Fibroblast of lung (primary cell): Measurements from ENCODE around the gene WARS2. TPM values are rescaled to one million over a fixed set of nuclear protein-coding genes. Genes with fewer than 3 reads are reported as not detected.

Source experiments
- DNase-seq, 2 donors: peaks; one replicate each; pipeline versions ENCODE4 v3.0.0 to v3.0.0-alpha.2; 2010; ENCODE audit warnings: low read depth in 2 of 2
- H2AFZ ChIP-seq: 2 replicates; pipeline ENCODE4 v1.5.1; 2012; ENCODE audit warnings: low read length, control low read depth, inconsistent platforms
- H3K27ac ChIP-seq: 2 replicates; pipeline ENCODE4 v1.5.1; 2011; ENCODE audit warnings: low read length, control low read depth; ENCODE audit not compliant: insufficient read depth
- H3K27me3 ChIP-seq: 2 replicates; pipeline ENCODE4 v1.5.1; 2011; ENCODE audit warnings: mild to moderate bottlenecking, low read length; ENCODE audit not compliant: control insufficient read depth, insufficient read depth
- H3K36me3 ChIP-seq: 2 replicates; pipeline ENCODE4 v1.5.1; 2011; ENCODE audit warnings: low read length; ENCODE audit not compliant: control insufficient read depth, insufficient read depth
- H3K4me1 ChIP-seq: 2 replicates; pipeline ENCODE4 v1.5.1; 2011; ENCODE audit warnings: low read length; ENCODE audit not compliant: control insufficient read depth, insufficient read depth; ENCODE audit errors: extremely low read depth
- H3K4me2 ChIP-seq: 2 replicates; pipeline ENCODE4 v1.5.1; 2011; ENCODE audit warnings: low read length, control low read depth; ENCODE audit not compliant: insufficient read depth; ENCODE audit errors: extremely low read depth
- H3K4me3 ChIP-seq, 4 experiments: fragments of 200-600 bp in 1 of 4; sonication (generic) in 1 of 4; replicated peaks in 1 of 4; 2 replicates each; pipeline ENCODE4 v1.5.1; 2011 to 2016; ENCODE audit warnings: low read length in 4 of 4, low read depth in 3 of 4, mild to moderate bottlenecking in 3 of 4, control low read depth in 2 of 4, inconsistent platforms in 1 of 4, mixed read lengths in 1 of 4; ENCODE audit not compliant: insufficient read depth in 1 of 4; ENCODE audit errors: control extremely low read depth in 1 of 4
- H3K79me2 ChIP-seq: 2 replicates; pipeline ENCODE4 v1.5.1; 2012; ENCODE audit warnings: mild to moderate bottlenecking, low read length, inconsistent platforms; ENCODE audit not compliant: control insufficient read depth, insufficient read depth
- H3K9ac ChIP-seq: 2 replicates; pipeline ENCODE4 v1.5.1; 2011; ENCODE audit warnings: mild to moderate bottlenecking, low read length, control low read depth; ENCODE audit not compliant: insufficient read depth
- H3K9me3 ChIP-seq: 2 replicates; pipeline ENCODE4 v1.5.1; 2012; ENCODE audit warnings: low read depth, low read length; ENCODE audit not compliant: control insufficient read depth, insufficient read depth
- H4K20me1 ChIP-seq: 2 replicates; pipeline ENCODE4 v1.5.1; 2011; ENCODE audit warnings: low read length; ENCODE audit not compliant: control insufficient read depth, insufficient read depth; ENCODE audit errors: extremely low read depth
- EZH2 ChIP-seq: IDR thresholded peaks from 2 replicates; pipeline ENCODE4 v1.5.1; 2012; ENCODE audit warnings: low read length, control low read depth, mild to moderate bottlenecking; ENCODE audit errors: missing control alignments
- polyA plus RNA-seq, 2 donors: library from polyadenylated mRNA; depleted of rRNA in 1 of 2; stranded (reverse) in 1 of 2; unstranded in 1 of 2; fragments of >200 nt; gene quantifications; 2 replicates each; pipeline ENCODE4 v1.2.1, GENCODE V29; 2011 to 2012; ENCODE audit warnings: missing spikeins in 1 of 2
- total RNA-seq: library from RNA; depleted of rRNA; stranded (reverse); fragments of >200 nt; gene quantifications from 2 replicates; pipeline ENCODE4 v1.2.1, GENCODE V29; 2014
- TF ChIP-seq, protein P1 (sequence below), 2 donors: IDR thresholded peaks in 1 of 2; conservative IDR thresholded peaks in 1 of 2; 1 replicate in 1 of 2; 2 replicates in 1 of 2; pipeline ENCODE4 v1.5.1; 2011 to 2012; ENCODE audit warnings: low read length in 2 of 2, control low read depth in 1 of 2, inconsistent platforms in 1 of 2, low read depth in 1 of 2, mild to moderate bottlenecking in 1 of 2

Gene WARS2
- total and polyA plus RNA-seq, 2 donors (not counting 1 experiment from before 2014, with no cell fraction given): 13.3 to 20.3 TPM

DNA sequence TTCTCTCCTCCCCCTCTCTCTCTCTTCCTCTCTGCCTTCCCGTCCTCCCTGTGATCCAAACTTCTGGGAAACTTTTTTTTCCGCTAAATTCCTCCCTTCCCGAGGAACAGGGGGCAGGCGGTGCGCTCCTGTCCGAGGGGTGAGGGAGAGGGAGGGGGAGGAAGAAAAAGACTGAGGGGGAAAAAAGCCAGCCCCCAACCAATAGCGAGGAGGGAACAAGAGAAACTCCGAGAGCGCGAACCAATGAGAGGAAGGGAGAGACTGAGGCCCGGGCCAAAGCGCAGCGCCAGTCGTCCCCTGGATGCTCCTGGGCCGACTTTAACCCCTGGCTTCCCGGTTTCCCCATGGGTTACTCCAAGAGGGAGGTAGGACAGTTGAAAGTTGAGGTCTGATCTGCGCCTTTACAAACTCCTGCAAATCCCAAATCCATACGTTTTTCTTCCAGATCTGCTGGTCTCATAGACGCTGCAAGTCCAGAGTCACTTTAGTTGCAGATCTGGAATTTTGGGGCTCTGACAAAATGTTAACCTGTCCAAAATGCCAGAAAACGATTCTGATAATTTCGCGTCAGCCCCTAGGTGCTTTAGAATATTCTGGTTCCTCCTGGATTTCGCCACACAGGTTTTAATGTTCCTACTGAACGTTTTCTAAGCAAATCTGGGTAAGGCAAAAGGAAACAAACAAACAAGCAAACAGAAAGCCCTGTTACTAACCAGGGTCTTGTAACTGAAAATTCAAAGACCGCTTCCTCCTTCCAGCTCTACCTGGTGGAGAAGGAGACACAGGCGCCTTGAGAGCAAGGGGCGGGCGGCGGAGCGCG, 152.1 kb downstream of the WARS2 start, which contains the start of gene TBX15:
Gene TBX15 (minus strand): TSS at position 158 of the 820 bp plus-strand sequence. CDS start 548 bp downstream, outside the sequence.
- Histone ChIP-seq H3K36me3 (no peaks in the 10 kb centered on the region), H3K4me1 (no peaks in the 10 kb centered on the region), H3K4me3 (peak within 1 kb of the TSS in 3 of 4 experiments; percentile 1 to 45 (median 7)), H3K9ac (no peak within 1 kb of the TSS), H4K20me1 (no peaks in the 10 kb centered on the region), H3K79me2 (no peaks in the 10 kb centered on the region), H3K27ac (no peak within 1 kb of the TSS), H3K9me3 (no peaks in the 10 kb centered on the region), H2AFZ (no peak within 1 kb of the TSS), H3K4me2 (peak within 1 kb of the TSS; percentile 75), H3K27me3 (peaks cover 93% of the 10 kb centered on the region)
- no peak for TF ChIP-seq EZH2
- TF ChIP-seq, protein P1, sequence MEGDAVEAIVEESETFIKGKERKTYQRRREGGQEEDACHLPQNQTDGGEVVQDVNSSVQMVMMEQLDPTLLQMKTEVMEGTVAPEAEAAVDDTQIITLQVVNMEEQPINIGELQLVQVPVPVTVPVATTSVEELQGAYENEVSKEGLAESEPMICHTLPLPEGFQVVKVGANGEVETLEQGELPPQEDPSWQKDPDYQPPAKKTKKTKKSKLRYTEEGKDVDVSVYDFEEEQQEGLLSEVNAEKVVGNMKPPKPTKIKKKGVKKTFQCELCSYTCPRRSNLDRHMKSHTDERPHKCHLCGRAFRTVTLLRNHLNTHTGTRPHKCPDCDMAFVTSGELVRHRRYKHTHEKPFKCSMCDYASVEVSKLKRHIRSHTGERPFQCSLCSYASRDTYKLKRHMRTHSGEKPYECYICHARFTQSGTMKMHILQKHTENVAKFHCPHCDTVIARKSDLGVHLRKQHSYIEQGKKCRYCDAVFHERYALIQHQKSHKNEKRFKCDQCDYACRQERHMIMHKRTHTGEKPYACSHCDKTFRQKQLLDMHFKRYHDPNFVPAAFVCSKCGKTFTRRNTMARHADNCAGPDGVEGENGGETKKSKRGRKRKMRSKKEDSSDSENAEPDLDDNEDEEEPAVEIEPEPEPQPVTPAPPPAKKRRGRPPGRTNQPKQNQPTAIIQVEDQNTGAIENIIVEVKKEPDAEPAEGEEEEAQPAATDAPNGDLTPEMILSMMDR (conservative IDR thresholded peaks at IDR 0.05 in 1 of 2, IDR thresholded peaks at IDR 0.05 in 1 of 2; ENCODE audit: low read depth in 1 of 2, low read length in 2 of 2): no peak
- DNase-seq: no peak

DNA sequence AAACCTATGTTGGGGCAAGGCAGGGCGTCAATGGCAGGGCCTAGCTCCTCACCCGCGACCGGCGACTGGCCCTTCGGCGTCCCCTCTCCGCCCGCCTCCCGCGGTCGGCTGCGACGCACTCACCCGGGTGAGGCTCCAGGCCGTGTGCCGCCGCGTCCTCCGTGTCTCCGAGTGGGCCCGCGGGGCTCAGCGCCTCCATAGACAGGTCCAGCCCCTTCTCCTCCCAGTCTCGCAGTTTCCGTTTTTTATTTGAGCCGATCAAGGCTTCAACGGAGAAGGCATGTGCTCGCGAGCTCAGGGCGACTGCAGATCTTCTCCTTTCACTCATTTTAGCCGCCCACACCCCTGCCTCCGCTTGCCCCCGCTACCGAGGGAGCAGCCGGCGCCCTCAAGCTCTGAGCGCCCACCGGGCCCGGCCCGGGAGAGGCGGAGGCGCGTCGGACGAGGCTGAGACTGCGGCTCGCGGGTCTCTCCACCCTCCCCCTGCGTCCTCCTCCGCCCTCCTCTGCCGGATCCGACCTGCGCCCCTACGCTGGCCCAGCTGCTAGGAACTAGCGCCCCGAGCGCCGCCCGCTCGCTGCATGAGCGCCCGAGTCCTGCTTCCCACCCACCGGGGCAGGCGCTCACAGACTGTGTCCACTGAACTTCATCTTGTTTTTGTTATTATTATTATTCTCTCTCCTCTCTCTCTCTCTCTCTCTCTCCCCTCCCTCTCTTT, 152.8 kb downstream of the WARS2 start:
- no peak overlapping the region for H2AFZ ChIP-seq
- DNase-seq: no peak
- H3K9ac ChIP-seq: no peak overlapping the region
- H3K36me3 ChIP-seq: no peaks in the 10 kb centered on the region
- no peaks in the 10 kb centered on the region for H3K4me1 ChIP-seq
- H3K27me3 ChIP-seq: peaks cover 93% of the 10 kb centered on the region
- peak overlapping the region in 3 of 4 experiments; percentile 1 to 45 (median 7) for H3K4me3 ChIP-seq
- H3K4me2 ChIP-seq: peak overlapping the region; percentile 75
- H3K79me2 ChIP-seq: no peaks in the 10 kb centered on the region
- TF ChIP-seq EZH2: peak; percentile 83
- TF ChIP-seq, protein P1 (conservative IDR thresholded peaks at IDR 0.05 in 1 of 2, IDR thresholded peaks at IDR 0.05 in 1 of 2; ENCODE audit: low read depth in 1 of 2, low read length in 2 of 2): no peak
- no peak overlapping the region for H3K27ac ChIP-seq
- no peaks in the 10 kb centered on the region for H3K9me3 ChIP-seq
- H4K20me1 ChIP-seq: no peaks in the 10 kb centered on the region
